ENCODE results near the gene PDGFD.

GRCh38 chr11:104105155-104105554, 58.8 kb downstream of the PDGFD start:
- TF ChIP-seq CTCF (IDR thresholded peaks at IDR 0.05) (no peak), POLR2A (IDR thresholded peaks at IDR 0.05) (no peak)
